ENCODE data around the gene VPS37B.

GRCh38 chr12:122858591-122859302, 37.2 kb downstream of the VPS37B start:
- TF ChIP-seq CTCF (IDR thresholded peaks at IDR 0.05) (no peak), EZH2 (IDR thresholded peaks at IDR 0.05; ENCODE audit: borderline replicate concordance, insufficient read depth, low read depth, low read length, poor library complexity, severe bottlenecking) (no peak)

Data from B cell (primary cell).